Thyroid gland (tissue), 4 donors: ENCODE results near the gene PLD4. TPM values are rescaled to one million over a fixed set of nuclear protein-coding genes. Genes with fewer than 3 reads are reported as not detected.

Experiments used
- DNase-seq, 2 donors: peaks; one replicate each; pipeline ENCODE4 v3.0.0-alpha.2; 2019
- H3K27ac ChIP-seq, 3 donors: fragments of 200-600 bp; sonication (generic); 1 replicate in 2 of 3; 2 replicates in 1 of 3; pipeline ENCODE4 v1.5.1; 2016 to 2019; ENCODE audit warnings: mild to moderate bottlenecking in 1 of 3, moderate library complexity in 1 of 3
- H3K27me3 ChIP-seq: fragments of 200-600 bp; sonication (generic); one replicate; pipeline ENCODE4 v1.5.1; 2019
- H3K36me3 ChIP-seq, 2 donors: fragments of 200-600 bp; sonication (generic); one replicate each; pipeline ENCODE4 v1.5.1; 2016 to 2019
- H3K4me1 ChIP-seq, 2 donors: fragments of 200-600 bp; sonication (generic); one replicate each; pipeline ENCODE4 v1.5.1; 2017 to 2019
- H3K4me3 ChIP-seq, 3 donors: fragments of 200-600 bp; sonication (generic); replicated peaks in 1 of 3; 1 replicate in 2 of 3; 2 replicates in 1 of 3; pipeline ENCODE4 v1.5.1; 2016; ENCODE audit warnings: mild to moderate bottlenecking in 1 of 3
- H3K9me3 ChIP-seq: fragments of 200-600 bp; sonication (generic); one replicate; pipeline ENCODE4 v1.5.1; 2017
- POLR2A ChIP-seq, 2 donors: fragments of 450-650 bp; IDR thresholded peaks; one replicate each; pipeline ENCODE4 v1.6.1; 2017; ENCODE audit warnings: antibody characterized with exemption in 2 of 2, mild to moderate bottlenecking in 2 of 2, moderate library complexity in 1 of 2
- WGBS, 2 donors: methylation state at CpG; one replicate each; pipeline ENCODE4 v1.1.5; 2017; 5-methylcytosine and 5-hydroxymethylcytosine counted together
- intact Hi-C: fragments of 100-400 bp; cut with DNase I; formaldehyde crosslinking; loops from one replicate; pipeline ENCODE4 v1.15.1; 2023
- total RNA-seq, 4 donors: library from RNA; depleted of rRNA; stranded (reverse); fragments of >200 nt; gene quantifications; one replicate each; pipeline ENCODE4 v1.2.3, GENCODE V29; 2016
- TF ChIP-seq, protein P1 (sequence below), 6 experiments: fragments of 200-600 bp in 3 of 6; fragments of 450-650 bp in 3 of 6; sonication (generic) in 3 of 6; IDR thresholded peaks; one replicate each; pipeline ENCODE4 v1.5.1; 2016 to 2019; ENCODE audit warnings: antibody characterized with exemption in 6 of 6, mild to moderate bottlenecking in 2 of 6, inconsistent platforms in 1 of 6, moderate library complexity in 1 of 6

PLD4 gene
- total RNA-seq, 4 donors from 2014 or later = 0.13 to 0.33 TPM; not detected in 2

DNA sequence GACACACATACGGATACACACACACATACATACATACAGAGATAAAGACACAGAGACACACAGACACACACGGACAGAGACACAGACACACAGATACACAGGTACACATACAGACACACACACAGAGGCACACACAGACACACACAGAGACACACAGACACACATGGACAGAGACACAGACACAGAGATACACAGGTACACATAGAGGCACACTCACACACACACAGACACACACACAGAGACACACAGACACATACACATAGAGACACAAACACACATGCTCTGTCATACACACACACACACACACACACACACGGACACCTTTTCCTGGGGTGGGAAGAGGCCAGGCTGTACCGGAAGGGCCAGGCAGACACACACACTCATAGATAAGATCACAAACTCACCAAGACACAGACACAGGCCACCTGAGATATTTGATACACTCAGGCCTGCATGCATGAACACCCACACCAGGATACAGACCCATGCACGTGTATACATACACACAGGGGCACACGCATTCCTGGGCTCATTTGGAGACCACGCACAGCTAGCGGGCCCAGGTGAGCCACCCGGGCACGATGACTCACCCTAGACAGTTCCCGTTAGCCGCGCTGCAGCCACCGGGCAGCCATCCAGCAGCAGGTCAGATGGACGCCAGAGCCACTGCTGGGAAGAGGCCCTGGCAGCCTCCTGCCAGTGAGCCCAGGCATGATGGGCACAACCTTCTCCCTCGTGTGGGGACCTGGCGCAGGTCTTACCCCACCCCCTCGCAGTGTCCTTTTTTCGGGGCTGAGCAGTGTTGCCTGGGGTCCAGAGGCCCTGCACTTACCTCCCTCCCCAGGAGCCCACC, 55.3 kb downstream of the PLD4 start:
- peaks cover 18 to 58% of the 10 kb centered on the region in 2 donors for H3K4me1 ChIP-seq
- H3K9me3 ChIP-seq = no peaks in the 10 kb centered on the region
- H3K36me3 ChIP-seq = no peaks in the 10 kb centered on the region
- 32 to 40% methylated on average over 12 to 18 of the region's 19 CpGs for WGBS, 2 donors
- TF ChIP-seq POLR2A (IDR thresholded peaks at IDR 0.05) = no peak
- TF ChIP-seq, protein P1, sequence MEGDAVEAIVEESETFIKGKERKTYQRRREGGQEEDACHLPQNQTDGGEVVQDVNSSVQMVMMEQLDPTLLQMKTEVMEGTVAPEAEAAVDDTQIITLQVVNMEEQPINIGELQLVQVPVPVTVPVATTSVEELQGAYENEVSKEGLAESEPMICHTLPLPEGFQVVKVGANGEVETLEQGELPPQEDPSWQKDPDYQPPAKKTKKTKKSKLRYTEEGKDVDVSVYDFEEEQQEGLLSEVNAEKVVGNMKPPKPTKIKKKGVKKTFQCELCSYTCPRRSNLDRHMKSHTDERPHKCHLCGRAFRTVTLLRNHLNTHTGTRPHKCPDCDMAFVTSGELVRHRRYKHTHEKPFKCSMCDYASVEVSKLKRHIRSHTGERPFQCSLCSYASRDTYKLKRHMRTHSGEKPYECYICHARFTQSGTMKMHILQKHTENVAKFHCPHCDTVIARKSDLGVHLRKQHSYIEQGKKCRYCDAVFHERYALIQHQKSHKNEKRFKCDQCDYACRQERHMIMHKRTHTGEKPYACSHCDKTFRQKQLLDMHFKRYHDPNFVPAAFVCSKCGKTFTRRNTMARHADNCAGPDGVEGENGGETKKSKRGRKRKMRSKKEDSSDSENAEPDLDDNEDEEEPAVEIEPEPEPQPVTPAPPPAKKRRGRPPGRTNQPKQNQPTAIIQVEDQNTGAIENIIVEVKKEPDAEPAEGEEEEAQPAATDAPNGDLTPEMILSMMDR (IDR thresholded peaks at IDR 0.05) = no peak
- H3K27me3 ChIP-seq = no peaks in the 10 kb centered on the region
- DNase-seq = peak; percentile 90 to 91
- no peak overlapping the region for H3K27ac ChIP-seq
- H3K4me3 ChIP-seq = no peak overlapping the region
- intact Hi-C loops = loop anchor here (5.0 to 10.0 kb wide), 2 partner anchors 107 to 155 kb away; no protein-coding TSS in a partner anchor

DNA sequence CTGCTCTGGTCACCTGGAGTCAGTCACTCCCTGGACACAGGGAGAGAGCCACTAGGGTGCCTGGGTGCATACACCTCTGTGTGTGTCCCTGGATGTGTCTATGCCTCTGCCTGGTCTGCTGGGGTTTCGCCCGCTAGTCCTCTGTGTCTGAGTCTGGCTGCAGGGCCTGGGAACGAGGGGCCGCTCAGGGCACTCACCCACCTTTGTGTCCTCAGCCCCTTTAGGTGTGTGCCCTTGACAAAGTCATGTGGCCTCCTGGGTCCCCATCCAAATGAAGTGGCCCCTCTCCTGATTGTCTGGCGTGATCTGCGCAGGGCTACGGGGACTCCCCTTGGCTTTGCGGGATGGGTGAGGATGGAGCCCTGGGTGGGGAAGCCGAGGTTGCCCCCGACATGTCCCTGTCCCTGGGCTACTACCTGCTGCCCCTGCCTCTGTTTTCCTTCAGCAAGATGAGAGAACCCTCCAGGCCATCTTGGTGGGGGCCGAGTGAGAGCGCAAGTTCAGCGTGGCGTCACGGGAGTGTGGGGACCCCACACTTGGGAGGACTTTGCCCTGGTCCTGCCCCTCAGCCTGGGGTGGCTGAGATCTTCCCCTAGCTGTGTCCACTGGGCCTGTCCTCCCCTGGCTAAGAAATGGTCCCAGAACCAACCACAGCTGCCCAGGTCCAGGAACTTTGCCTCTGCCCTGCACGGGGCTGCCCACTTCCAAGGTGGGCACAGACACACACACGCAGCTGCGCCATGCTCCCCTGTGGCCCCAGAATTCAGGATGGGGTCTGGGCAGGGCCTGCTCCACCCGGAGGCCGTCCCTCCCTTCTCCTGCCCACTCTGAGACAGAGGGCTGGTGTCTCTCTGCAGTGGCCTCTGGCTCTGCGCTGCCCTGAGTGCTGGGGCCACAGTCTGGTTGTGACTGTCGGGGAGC, 56.2 kb downstream of the PLD4 start:
- H3K27ac ChIP-seq = no peak overlapping the region
- no peak for DNase-seq

DNA sequence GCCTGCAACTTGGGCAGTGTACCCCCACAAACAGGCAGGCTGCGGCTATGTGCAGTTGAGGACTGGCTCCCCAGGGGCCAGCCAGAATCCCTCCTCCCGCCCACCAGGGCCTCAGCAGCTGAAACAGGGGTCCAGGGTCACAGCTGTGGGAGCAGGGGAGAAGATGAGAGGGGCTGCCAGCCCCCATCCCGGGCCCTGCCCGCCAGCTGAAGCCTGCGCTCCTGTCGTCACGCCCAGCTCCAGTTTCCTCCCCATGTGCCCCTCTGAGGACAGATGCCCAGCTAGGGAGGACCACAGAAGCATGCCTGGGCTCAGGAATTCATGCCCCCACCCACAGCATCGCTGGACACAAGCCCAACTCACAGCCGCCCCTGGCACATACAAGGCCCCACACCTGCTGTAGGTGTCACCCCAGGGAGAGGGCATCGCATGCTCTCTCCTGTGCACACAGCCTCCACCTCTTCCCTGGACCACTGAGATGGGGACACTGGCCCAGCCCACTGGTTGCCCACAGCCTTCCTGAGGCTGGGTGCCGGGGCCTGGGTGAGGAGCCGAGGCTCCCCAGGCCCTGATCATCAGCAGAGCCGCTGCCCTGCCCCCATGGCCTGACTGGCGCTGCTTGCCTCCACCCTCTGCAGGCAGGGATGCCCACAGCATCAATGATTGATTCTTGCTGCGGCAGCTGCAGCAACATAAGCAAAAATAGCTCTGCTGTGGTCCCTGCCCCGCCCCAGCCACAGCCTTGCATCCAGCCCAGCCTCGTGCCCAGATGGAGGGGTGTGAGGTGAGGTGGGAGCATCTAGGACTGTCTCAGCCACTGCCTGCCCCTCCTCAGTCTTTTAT, 57.2 kb downstream of the PLD4 start:
- no peak for DNase-seq
- intact Hi-C loops = loop anchor here (2.0 kb wide), 1 partner anchor 41 kb away; no protein-coding TSS in a partner anchor
- 84 to 88% methylated on average over 6 to 16 of the region's 17 CpGs for WGBS, 2 donors
- Histone ChIP-seq H3K4me3 (no peak overlapping the region), H3K9me3 (no peaks in the 10 kb centered on the region), H3K27me3 (no peaks in the 10 kb centered on the region), H3K27ac (no peak overlapping the region), H3K36me3 (no peaks in the 10 kb centered on the region), H3K4me1 (peaks cover 14 to 49% of the 10 kb centered on the region in 2 donors)
- TF ChIP-seq, protein P1 (IDR thresholded peaks at IDR 0.05) = no peak
- no peak for TF ChIP-seq POLR2A (IDR thresholded peaks at IDR 0.05)

More for the DNA sequence above, 56.2 kb downstream of the PLD4 start:
- Histone ChIP-seq H3K4me1 (peaks cover 13 to 49% of the 10 kb centered on the region in 2 donors), H3K27me3 (no peaks in the 10 kb centered on the region), H3K36me3 (no peaks in the 10 kb centered on the region), H3K9me3 (no peaks in the 10 kb centered on the region), H3K4me3 (no peak overlapping the region)
- TF ChIP-seq, protein P1 (IDR thresholded peaks at IDR 0.05) = no peak
- TF ChIP-seq POLR2A (IDR thresholded peaks at IDR 0.05) = no peak
- intact Hi-C loops = no loop called here
- 87 to 96% methylated on average over 5 to 17 of the region's 22 CpGs for WGBS, 2 donors

DNA sequence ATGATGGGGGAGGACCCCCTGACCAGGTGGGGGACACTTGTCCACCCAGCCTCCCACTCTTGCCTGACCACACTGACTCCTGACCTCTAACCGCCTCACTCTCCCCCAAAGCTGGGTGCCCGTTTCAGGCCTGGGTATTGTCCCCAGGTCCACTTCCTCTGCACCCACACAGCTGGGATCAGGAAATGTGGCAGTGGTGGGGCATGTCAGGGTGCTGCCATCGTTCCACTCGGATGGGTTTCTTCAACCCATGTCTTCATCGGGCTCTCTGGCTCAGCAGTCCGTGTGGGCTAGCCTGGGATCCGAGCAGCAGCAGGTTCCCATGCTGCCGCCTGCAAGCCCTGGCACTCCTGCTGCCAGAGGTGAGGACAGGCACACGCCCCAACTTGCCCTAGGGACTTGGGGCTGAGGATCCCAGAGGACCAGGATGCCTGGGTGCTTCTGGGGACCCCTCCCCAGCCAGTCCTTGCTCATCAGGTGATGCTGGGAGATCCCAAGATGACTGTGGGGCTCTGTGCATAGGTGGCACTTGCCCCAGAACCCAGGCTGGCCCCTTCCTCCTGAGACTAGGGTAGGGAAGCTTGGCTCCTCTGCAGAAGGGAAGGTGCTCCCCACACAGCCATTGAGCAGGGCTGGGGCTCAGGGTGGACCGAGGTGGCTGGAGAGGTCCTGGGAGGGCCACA, 58.0 kb downstream of the PLD4 start:
- no peak overlapping the region for H3K27ac ChIP-seq
- intact Hi-C loops = loop anchor here (2.0 kb wide), 1 partner anchor 40 kb away; no protein-coding TSS in a partner anchor
- H3K4me3 ChIP-seq = no peak overlapping the region
- TF ChIP-seq, protein P1 (IDR thresholded peaks at IDR 0.05) = no peak
- no peak for TF ChIP-seq POLR2A (IDR thresholded peaks at IDR 0.05)
- no peak for DNase-seq
- 47 to 86% methylated on average over 6 to 9 of the region's 10 CpGs for WGBS, 2 donors
- no peaks in the 10 kb centered on the region for H3K36me3 ChIP-seq
- H3K4me1 ChIP-seq = peaks cover 9 to 43% of the 10 kb centered on the region in 2 donors
- H3K9me3 ChIP-seq = no peaks in the 10 kb centered on the region
- H3K27me3 ChIP-seq = no peaks in the 10 kb centered on the region
